ENCODE results near the gene ARHGAP32. TPM values are rescaled to one million over a fixed set of nuclear protein-coding genes. Genes with fewer than 3 reads are reported as not detected.

Gene ARHGAP32
- total RNA-seq, 1 experiment from 2014 or later, result 27.8 TPM

GRCh38 chr11:128915149-128915521, 277.0 kb downstream of the ARHGAP32 start (continued):
- TF ChIP-seq CTCF (IDR thresholded peaks at IDR 0.05 in 2 of 3, conservative IDR thresholded peaks at IDR 0.05 in 1 of 3; ENCODE audit: borderline replicate concordance in 1 of 3, insufficient read depth in 1 of 3, low read depth in 2 of 3, low read length in 2 of 3), result no peak
- no peak for TF ChIP-seq POLR2A (IDR thresholded peaks at IDR 0.05; ENCODE audit: borderline replicate concordance, extremely low read depth, insufficient read depth, insufficient read length)
- no peak for TF ChIP-seq ZNF274 (IDR thresholded peaks at IDR 0.05; ENCODE audit: low read depth, low read length)

Other genes starting within 250 kb of the ARHGAP32 start
- gene TP53AIP1, start 249.5 kb downstream of the ARHGAP32 start, total RNA-seq (2021; ENCODE audit: unreplicated experiment), result 0.15 TPM
- 0.12 TPM for gene BARX2, start 183.5 kb upstream of the ARHGAP32 start, total RNA-seq (2021; ENCODE audit: unreplicated experiment)